LoVo (cell line): ENCODE results near the gene EVPL.

Experiments
- DNase-seq: peaks from one replicate; pipeline ENCODE4 v3.0.0-alpha.2; 2016; ENCODE audit warnings: low spot score

EVPL gene

DNA sequence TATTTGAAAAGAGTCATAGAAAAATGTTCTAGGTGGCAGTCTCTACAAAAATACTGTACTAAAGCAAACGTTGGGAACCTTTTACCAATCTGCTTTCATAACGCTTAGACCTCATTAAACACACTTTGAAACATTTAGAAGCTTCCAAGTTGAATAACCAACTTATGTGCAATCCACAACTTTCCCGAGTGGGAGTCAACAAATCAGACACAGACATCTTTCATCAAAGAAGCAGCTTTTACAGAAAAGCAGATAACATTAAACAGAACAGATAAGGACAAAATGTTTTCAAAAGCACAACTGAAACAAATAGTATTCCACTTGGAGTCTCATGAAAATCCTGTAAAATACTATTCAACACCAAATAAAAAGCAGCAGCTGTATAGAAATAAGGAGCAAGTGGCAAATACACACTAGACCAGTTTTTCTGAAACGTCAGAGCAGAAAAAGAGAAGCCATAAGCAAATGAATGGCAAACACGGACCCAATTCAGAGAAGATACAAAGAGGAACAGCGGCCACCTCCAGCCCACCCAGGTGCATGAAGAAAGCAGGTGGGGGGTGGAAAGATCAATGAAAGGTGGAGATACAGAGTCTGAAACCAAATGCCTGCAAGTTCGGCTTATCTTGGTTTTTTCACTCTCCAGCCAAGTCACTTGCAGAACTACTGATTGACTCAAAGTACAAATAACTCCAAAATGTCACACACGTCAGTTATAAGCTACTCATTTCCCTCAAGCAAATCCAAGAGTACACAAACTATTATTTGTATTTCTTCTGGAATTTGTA lies 67.9 kb downstream of the EVPL start:
- no peak for DNase-seq
